HG02840 (cell line): Measurements from ENCODE around the gene PEAK1.
"Not testable (repeated sequence)": the region's sequence is repeated elsewhere in the genome, so short reads cannot be mapped to it uniquely, and the experiment has no call there.

Experiments used
- ATAC-seq: cut with Tn5 transposase; IDR thresholded peaks from one replicate; pipeline ENCODE4 v1.9.1; 2021; ENCODE audit warnings: mild to moderate bottlenecking, moderate library complexity, moderate number of reproducible peaks; ENCODE audit not compliant: unreplicated experiment, low FRiP score

PEAK1 gene

GRCh38 chr15:77183066-77183465, 236.8 kb downstream of the PEAK1 start:
- ATAC-seq, result no peak

DNA sequence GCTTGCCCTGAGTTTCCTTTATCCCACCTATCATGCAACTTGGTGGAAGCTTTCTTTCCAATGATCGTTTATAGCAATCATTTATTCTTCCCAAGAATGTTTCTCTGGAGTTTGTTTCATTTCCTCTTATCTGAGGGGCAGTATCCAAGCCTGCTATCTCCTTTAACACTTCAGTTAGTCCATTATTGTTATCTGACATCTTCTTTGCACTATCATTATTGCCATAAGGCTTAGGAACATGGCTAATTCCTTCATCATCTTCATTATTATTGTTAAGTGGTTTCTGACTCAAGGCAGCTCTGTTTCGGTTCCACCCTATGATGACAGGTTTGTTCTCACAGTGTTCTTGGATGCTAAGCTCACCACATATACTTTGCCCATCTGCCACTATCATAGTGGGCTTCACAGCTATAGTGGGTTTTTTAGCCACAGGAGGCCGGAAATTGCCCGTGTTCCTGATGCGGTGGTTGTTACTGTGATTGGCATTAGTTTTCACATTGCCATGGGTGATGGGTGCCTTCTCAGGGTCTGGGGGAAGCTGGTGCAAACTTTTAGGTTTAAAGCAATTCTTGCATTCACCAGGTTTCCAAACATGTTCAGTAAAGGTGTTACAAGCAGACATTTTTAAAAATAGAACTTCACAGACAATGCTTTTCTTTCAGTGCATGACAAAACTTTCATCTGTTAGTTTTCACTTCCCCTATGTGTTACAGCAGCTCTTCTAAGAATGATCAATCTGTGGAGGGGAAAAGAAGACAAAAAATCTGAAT, 238.4 kb downstream of the PEAK1 start:
- ATAC-seq, result no peak

DNA sequence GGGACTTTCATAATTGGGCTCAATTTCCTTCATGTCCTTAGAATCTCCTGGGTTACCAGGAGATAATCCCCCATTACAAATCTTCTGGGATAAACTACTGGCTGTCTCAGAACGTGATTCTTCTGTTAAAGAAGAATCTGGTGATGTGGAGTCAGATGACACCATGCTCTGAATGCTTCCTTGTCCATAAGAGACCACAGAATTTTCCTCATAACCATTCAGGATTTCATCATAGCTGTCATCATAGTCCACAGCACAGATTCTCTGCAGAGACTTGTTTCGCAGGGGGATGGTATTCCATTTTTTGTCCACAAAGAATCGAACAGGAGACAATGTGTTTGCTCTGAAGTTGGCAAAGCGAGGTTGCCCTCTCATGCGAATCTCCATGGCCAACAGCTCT, 239.1 kb downstream of the PEAK1 start:
- ATAC-seq, result no peak

GRCh38 chr15:77180270-77180669, 239.6 kb downstream of the PEAK1 start:
- ATAC-seq, result no peak

DNA sequence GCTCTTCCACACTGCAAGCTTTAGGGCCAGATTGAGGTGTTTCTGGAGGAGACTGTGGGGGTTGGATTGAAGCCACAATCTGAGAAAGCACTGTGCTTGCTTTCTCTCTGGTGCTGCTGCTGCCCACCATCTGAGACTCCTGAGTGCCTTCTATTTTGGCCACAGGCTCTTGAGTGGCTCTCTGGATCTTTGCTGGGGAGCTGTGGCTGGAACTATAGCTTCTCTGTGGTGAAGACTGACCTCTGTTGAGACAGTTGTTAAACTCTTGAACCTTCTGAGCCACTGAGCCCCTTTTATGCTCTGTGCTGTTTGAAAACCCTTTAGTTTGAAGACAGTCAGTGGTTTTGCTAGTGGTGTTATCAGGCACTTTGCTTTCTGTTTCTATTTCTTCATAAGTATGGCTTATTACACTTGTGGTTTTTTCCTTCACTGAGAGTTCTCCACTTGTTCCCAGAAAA, 240.3 kb downstream of the PEAK1 start:
- ATAC-seq, result no peak

- no peak for ATAC-seq
Observed at GRCh38 chr15:77178411-77178810, 241.5 kb downstream of the PEAK1 start.

DNA sequence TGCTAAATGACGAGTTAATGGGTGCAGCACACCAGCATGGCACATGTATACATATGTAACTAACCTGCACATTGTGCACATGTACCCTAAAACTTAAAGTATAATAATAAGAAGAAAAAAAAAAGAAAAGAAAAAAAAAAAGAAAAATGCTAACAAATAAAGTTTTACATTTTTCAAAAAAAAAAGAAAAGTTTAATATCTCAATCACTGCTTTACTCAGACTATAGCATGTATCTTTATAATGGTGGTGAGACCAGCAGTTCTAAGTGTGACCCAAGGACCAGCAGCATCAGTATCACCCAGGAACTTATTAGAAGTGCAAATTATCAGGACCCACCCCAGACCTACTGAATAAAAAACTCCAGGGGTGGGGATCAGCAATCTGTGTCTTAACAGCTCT, 243.8 kb downstream of the PEAK1 start:
- not testable (repeated sequence) for ATAC-seq

- no peak for ATAC-seq
Observed at GRCh38 chr15:77173487-77173886, 246.4 kb downstream of the PEAK1 start.

- no peak for ATAC-seq
Observed at GRCh38 chr15:77171221-77171967, 248.5 kb downstream of the PEAK1 start.

- no peak for ATAC-seq
Observed at GRCh38 chr15:77168616-77169015, 251.3 kb downstream of the PEAK1 start.

DNA sequence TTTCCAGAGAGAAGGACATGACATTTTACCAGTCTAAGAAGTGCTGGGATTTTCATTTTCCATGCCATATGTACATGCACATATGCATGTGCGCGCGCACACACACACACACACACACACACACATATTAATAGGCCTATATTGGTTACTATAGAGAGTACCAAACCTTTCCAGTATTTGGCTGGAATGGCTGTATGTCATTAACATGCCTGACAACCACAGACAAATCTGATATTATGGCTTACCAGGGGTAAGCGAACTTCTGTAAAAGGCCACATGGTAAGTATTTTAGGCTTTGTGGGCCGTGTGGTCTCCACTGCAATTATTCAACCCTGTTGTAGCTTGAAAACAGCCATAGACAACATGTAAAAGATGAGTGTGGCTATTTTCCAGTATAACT, 251.8 kb downstream of the PEAK1 start:
- no peak for ATAC-seq

DNA sequence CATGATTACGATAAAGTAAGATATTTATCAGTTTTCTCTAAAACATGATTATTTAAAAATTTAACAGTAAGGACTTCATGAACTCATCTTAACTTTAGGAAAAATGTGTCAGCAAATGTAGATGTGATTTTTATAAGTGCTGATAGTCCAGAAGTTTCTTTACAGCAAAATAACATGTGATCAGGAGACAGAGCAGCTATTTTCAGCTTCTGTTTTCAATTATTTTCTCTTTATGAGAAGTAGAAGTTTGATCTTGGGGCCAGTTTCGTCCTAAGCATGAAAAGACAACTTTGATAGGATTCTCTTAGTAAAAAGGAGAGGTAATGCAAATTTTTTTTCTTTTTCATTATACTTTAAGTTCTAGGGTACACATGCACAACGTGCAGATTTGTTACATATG, 252.5 kb downstream of the PEAK1 start:
- no peak for ATAC-seq

GRCh38 chr15:77163781-77164384, 256.0 kb downstream of the PEAK1 start:
- no peak for ATAC-seq

- no peak for ATAC-seq
Observed at GRCh38 chr15:77162872-77163633, 256.9 kb downstream of the PEAK1 start.

DNA sequence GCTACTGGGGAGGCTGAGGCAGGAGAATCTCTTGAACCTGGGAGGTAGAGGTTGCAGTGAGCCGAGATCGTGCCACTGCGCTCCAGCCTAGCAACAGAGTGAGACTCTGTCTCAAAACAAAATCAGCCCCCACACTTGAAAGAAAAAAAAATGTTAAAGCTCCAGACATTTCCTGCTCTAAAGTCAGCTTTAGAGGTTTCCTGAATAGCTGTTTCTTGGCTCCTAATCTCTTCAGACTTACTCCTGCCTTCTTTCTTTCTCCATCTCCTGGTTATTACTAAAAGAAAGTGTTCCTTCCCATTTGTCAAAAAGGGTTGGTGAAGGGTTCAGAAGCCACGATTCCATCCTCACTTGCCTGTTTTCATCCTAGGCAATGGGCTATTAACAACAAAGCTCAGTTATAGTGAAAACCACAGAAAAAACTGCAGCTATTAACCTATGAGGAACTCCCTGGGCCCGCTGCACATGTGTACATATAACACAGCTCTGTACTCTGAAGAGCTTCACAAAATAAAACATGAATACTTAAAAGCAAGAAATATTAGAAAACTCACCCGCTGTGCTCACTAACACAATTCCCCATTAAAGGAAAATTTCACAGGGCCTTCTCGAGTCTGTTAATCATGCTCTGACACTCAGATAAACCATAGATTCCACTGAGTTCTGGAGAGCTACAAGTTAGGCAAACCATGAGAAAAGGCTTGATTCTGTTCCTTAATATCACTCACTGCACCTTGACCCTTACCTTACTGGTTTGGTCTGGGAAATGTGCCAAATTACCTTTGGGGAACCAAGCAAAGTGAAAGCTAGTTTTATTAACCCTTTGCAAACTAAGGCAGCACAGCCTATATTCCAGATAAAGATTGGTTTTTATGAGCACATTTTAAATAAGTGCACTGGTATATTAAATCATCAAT, 259.1 kb downstream of the PEAK1 start:
- ATAC-seq, result no peak

DNA sequence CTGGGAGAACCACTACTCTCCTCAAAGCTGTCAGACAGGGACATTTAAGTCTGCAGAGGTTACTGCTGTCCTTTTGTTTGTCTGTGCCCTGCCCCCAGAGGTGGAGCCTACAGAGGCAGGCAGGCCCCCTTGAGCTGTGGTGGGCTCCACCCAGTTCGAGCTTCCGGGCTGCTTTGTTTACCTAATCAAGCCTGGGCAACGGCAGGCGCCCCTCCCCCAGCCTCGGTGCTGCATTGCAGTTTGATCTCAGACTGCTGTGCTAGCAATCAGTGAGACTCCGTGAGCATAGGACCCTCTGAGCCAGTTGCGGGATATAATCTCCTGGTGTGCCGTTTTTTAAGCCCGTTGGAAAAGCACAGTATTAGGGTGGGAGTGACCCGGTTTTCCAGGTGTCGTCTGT, 263.9 kb downstream of the PEAK1 start:
- not testable (repeated sequence) for ATAC-seq

DNA sequence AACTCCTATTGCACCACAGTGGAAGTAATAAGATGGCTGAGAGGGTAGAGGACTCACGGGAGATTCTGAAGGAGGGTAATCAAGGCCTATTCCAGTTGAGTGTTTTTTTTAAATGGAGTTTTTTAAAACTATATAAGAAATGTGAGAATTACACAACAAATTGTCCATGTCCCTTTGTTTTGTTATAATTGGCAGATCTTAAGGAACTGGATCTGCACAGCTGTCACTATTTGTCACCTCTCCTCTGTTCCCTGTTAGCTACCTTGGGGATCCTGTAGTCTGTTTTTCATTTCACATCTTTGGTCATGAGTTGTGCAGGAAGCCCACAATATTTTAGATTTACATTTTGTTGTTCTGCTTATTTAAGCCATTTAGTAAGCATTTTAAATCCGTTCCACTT, 271.7 kb downstream of the PEAK1 start:
- ATAC-seq, result no peak

DNA sequence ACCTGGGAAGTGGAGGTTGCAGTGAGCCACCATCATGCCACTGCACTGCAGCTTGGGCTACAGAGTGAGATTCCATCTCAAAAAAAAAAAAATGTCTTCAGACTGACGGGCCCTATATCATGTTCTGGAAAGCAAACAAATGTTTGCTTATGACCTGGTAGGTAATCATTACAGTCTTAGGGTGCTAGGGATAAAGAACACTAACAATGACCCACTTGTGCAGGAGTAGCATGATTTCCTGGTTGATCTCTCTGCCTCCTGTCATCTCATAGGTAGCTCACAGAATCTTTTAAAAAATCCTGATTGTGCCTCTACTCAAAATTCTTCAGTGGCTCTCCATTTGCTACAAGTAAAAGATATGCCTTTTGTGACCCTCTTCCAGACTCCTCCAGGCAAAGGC, 274.5 kb downstream of the PEAK1 start:
- ATAC-seq, result no peak

- ATAC-seq, result no peak
Observed at GRCh38 chr15:77144492-77145070, 275.3 kb downstream of the PEAK1 start.
